GM18517 (cell line): ENCODE data around the gene SHBG.

Experiments used
- ATAC-seq: cut with Tn5 transposase; IDR thresholded peaks from one replicate; pipeline ENCODE4 v1.9.1; 2021; ENCODE audit warnings: mild to moderate bottlenecking, moderate library complexity; ENCODE audit not compliant: unreplicated experiment

Gene SHBG

GRCh38 chr17:7646457-7646856, 16.5 kb downstream of the SHBG start:
- ATAC-seq = no peak

- ATAC-seq = no peak
Measured at GRCh38 chr17:7647018-7647417, 17.1 kb downstream of the SHBG start.

DNA sequence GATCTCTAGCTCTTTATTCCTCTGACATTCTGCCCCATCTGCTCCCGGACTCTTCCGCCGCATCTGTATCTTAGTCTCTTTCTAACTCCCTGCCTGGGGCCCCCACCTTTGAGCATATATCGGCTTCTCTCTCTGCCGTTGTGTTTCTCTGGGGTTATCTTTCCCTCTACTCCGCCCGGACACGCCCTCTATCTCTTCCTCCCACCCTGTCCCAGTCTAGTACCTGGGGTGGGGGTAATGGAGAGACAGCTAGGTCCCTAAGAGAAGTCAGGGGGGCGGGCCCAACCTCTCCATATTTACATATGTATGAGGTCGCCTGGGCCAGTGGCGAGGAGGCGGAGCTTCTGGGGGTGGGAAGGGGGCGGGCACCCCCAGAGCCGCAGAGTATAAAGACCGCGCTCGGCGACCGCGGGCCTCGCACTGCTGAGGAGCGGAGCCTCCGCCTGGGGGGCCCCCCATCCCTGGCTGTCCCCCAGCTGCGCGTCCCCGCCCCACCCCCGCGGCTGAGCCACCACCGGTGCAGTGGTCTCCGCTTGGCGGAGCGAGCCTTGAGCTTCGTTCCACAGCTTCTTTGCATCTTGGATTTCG, 20.7 kb downstream of the SHBG start, which contains the start of gene ATP1B2:
TSS of gene ATP1B2 (plus strand) at position 418 of the 588 bp plus-strand sequence. CDS start 593 bp downstream, outside the sequence.
- ATAC-seq = no peak

DNA sequence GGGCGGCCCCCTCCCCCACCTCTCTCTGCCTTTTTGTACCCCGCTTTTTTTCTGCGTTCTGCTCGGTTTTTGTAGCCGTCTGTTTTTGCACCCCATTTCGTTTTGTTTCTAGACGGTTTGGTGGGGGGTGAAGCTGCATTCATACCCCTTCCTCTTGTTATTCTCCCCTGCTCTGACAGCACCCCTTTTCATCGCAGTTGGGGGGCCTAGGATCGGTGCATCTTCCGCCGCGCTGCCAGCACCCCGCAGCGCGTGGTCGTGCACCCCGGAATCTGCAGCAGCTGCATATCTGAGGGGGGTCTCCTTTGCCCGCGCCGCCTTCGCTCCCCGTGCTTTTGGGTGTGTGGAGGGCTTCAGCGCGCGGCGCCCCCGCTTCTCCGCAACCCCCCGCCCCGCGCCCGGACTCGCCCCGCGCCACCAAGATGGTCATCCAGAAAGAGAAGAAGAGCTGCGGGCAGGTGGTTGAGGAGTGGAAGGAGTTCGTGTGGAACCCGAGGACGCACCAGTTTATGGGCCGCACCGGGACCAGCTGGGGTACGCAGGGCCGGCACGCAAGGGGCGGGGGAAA, 21.2 kb downstream of the SHBG start:
- no peak for ATAC-seq

- no peak for ATAC-seq
Measured at GRCh38 chr17:7651665-7652387, 21.9 kb downstream of the SHBG start.

DNA sequence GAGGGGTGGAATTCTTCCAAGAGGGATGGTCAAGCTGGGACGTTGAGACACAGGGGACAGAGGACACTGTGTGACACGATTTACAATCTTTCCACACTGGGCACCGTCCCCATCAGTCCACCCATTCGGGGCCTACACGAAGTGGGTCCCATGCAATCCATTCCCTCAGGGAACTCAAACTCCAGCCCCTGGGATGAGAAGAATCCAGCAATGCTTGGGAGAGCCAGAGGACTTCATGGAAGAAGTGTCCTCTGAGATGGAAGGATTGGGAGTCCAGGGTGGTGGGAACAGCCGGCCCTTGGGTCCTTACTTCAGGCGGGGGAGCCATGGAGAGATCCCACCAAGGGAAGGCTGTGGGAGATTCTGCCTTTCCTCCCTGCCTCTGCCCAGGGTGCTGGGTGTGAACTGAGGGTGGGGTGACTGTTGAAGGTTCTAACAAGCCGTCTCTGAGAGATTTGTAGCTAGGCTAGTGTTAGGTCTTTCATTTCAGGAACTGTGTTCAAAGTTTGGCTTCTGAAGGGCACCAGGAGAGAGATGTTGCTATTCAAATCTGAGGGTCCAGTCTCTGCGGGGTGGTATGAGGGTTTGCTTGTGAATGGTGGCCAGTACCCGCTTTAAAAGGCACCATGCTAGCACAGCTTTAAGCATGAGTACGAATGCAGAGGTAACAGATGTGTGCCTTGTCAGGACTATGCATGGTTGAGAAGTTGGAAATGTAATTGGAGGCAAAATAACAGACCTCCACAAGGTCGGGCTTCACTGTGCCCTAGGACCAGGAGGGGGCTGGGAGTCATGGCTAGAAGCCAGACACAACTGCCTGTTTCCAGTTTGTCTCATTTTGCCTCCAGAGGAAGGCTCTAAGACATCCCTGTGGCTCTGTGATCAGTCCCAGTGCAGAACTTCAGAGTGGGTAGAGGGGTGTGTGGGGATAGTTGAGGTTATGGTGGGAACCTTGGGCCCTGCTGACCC, 22.7 kb downstream of the SHBG start:
- no peak for ATAC-seq

DNA sequence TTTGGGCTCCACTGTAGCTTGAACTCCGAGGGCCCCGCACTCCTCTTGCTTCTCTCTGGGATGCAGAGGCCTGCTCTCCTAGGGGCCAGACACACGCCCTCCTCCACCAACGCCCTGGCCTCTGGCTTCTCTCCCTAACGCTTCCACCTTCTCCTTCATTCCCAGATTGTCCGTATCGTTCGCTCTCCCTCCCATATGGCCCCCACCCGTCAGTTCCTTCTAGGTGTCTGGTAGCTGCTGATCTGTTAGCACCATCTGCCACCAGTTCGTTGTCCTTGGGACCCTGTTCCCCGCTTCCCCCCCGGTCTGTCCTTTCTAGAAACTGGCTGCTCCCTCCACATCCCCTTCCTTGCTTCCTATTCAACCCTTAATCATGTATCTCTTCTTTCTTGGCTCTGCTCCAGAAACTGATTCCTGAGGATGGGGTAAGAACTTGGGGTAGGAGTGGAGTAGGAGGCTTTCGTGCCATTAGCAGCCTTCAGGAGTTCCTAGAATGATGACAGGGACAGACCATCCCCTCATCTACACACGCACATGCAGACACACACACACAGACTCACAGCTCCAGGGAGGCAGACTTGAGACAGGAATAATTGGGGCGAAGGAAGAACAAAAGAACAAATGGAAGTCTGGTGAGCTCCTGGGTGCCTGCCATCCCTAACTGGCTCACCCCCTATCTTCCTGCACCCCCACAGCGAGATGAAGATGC, 25.1 kb downstream of the SHBG start:
- no peak for ATAC-seq

DNA sequence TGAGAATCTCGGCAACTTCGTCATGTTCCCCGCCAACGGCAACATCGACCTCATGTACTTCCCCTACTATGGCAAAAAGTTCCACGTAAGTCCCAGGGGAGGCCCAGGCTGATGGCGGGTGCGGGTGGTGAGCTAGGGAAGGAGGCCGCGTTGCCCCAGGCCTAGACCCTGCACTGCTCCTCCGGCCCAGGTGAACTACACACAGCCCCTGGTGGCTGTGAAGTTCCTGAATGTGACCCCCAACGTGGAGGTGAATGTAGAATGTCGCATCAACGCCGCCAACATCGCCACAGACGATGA, 25.6 kb downstream of the SHBG start:
- ATAC-seq = no peak

DNA sequence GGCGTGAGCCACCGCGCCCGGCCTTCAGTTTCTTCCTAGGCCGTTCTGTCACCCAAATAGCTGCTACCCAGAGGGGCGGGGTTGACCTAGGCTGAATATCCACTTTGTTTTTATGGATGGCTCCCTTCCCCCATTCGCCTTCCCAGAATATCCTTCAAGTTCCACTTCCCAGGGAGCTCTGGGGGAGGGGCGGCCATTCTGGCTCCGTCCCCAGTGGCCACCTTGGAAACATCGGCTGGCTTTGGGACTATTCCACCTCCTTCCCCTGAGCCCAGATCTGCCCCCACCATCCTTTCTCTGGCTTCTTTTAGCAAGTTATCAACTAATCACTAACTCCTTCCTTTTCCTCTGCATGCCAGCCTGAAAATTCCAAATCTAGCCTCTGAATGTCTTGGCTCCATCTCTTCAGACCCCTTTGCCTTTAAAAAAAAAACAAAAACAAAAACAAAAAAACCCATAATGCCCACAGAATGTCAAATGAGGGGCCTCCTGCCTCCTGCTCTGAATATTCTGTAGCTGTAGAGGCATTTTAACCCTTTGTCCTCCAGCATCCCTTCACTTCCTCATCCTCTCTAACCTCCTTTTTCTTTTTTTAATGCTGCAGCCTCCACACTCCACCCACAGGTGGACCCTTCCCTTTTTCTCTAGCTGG, 27.1 kb downstream of the SHBG start:
- ATAC-seq = no peak

DNA sequence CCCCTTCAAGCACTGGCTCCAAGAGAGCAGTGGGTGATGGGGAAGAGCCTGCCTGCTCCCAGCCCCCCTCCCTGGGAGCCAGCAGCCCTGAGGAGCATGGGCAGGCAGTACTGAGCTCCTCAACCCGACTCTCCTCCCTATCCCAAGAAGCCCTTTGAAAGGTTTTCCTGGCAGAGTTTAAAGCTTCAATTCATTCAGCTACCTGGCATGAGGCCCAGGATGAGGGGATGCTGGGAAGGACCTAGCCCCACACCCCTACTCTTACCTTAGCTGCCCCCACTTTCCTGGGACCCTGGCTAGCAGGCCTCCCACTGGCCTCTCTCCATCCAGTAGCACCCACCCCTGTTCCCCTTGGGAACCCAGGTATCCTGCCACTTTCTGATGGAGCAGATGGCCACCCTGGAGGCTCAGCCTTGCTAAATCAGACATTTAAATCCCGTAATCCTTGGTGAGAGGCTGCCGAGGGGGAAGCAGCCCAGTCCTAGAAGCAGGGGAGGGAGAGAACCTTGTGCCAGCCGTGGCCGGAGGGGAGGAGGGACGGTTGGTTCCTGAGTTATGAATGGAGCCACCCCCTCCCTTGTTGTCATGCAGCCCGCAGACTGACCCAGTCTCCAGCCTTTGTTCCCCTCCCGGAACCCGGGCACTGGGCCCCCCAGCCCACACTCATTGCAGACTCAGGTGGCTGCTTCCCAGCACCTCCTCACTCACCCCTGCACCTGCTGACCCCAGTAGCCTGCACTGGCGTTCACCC, 37.9 kb downstream of the SHBG start:
- ATAC-seq = no peak

DNA sequence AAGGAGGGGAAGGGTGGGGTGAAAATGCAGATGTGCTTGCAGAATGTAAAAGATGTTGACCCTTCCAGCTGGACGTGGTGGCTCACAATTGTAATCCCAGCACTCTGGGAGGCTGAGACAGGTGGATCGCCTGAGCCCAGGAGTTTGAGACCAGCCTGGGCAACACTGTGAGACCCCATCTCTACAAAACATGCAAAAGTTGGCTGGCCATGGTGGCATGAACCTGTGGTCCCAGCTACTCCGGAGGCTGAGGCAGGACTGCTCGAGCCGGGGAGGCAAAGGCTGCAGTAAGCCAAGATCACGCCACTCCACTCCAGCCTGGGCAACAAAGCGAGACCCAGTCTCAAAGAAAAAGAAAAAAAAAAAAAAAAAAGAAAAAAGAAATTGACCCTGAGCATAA, 38.5 kb downstream of the SHBG start:
- no peak for ATAC-seq

DNA sequence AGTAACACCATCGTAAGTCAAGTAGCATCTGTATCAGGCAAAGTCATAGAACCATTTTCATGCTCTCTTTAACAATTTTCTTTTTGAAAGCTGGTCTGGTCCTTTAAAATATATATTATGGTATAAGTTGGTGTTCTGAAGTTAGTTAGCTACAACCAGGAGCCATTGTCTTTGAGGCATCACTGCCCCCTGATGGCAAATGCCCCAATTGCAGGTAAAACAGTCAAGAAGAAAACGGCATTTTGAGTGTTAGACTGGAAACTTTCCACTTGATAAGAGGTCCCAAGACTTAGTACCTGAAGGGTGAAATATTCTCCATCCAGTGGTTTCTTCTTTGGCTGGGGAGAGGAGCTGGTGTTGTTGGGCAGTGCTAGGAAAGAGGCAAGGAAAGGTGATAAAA, 43.3 kb downstream of the SHBG start:
- no peak for ATAC-seq

DNA sequence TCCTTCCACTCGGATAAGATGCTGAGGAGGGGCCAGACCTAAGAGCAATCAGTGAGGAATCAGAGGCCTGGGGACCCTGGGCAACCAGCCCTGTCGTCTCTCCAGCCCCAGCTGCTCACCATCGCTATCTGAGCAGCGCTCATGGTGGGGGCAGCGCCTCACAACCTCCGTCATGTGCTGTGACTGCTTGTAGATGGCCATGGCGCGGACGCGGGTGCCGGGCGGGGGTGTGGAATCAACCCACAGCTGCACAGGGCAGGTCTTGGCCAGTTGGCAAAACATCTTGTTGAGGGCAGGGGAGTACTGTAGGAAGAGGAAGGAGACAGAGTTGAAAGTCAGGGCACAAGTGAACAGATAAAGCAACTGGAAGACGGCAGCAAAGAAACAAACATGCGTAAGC, 45.0 kb downstream of the SHBG start:
- no peak for ATAC-seq

DNA sequence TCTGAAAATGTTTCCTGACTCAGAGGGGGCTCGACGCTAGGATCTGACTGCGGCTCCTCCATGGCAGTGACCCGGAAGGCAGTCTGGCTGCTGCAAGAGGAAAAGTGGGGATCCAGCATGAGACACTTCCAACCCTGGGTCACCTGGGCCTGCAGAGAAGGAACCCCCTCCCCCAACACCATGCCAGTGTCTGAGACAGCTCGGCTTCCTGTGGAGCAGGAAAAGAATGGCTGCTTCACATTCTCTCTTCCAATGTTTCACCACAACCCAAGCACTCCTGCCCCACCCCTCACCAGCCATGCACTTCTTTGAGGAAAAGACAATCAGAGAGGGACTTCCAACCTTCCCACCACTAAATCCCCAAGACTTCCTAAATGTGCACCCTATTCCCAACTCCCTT, 46.6 kb downstream of the SHBG start:
- no peak for ATAC-seq

GRCh38 chr17:7677388-7678067, 47.6 kb downstream of the SHBG start:
- ATAC-seq = no peak
